GM18511 (cell line): Measurements from ENCODE around the gene TEC.

Experiments
- ATAC-seq: cut with Tn5 transposase; IDR thresholded peaks from one replicate; pipeline ENCODE4 v1.9.1; 2021; ENCODE audit warnings: mild to moderate bottlenecking, moderate library complexity; ENCODE audit not compliant: unreplicated experiment

TEC gene

DNA sequence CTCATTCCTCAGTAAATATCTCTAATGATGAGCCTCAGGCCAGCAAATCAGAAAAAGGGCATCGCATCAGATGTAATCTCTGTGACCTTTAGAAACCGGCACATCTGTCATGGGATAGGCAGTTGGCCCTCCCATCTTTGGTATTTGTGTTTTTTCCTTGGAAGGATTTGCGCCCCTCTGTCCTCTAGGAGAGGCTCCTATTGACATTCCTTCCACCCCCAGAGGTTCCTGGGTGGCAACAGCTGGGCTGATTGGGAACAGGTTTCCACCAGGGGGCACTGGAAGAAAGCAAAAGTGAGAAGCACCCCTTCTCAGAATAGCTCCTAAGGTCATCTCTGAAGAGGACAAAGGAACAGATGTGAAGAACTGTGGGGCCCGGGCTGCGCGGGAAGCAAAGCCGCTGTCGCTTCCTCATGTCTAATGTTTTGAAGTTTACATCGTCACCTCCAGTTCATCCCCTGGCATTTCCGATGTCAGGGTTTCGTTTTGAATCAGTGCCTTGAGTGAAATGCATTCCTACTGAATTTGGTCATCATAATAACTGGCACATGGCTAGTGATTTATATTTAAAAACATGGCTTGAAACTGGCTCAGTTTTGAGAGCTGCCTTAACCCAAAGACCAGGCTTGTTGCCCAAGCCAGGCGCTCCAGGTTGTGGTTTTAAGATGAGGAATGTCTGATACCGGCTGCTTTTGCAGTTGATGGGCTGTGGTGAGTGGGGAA is 141.8 kb downstream of the TEC start:
- peak; percentile 96 for ATAC-seq

DNA sequence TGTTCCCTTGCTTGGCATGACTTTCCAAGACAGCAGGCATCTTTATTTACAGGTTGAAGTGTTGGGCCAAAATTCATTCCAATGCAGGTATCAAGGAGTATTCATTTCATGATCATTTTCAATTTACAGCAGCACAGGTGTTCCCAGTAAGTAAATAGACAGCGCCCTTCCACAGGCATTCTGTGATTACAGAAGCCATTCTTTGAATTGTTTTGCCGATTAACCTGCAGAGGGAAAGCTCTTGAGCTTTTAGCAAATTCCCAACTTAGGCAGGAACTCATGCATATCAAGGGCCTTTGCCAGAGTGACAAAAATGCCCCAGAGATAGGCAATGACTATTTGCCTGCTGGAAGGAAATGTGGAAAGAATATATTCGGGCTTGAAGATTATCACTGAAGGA is 142.4 kb downstream of the TEC start:
- ATAC-seq: no peak

DNA sequence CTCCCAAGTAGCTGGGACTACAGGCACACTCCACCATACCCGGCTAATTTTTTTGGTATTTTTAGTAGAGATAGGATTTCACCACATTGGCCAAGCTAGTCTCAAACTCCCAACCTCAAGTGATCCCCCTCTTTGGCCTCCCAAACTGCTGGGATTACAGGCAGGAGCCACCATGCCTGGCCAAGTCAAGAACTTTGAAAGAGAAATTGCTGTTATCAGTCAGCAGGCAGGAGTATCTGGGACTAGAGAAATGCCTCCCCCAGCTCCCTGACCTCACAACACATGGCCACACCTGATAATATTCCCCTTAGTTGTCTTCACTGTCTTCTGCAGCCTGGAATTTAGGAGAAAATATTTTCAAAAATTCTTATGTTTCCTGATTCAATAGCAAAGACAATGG is 143.0 kb downstream of the TEC start:
- no peak for ATAC-seq

DNA sequence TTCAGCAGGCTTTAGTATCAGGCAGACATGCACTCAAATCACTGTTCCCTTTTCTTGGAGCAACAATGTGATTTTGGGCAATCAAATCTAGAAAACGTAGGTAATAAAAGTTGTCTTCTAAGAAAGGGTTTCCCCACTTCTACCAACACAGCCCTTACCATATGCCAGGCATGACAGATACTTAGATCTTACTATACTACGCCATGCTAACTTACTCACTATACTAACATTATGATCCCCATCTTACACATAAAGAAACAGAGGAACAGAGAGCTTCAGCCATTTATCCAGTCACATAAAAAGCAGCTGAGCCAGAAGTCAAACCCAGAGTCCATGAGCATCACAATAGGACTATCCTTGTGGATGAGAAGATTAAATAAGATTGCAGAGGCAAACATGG is 144.8 kb downstream of the TEC start:
- ATAC-seq: no peak

DNA sequence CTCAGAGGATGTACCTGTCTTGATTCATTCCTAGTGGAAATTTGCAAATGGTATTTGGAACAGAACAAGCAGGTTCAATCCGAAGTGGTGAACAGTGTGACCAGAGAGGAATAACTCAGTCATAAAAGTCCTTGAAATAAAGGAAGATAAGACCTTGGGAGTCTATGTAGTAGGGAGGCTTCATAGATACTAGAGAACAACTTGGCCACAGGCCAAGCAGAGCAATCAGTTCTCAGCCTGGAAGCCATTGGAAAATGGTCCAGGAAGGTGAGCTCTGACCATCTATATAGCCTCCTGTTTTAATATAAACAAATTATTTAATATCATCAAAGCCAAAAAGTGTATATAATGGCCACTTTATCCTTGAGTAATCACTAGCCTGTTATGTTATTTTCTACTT is 146.9 kb downstream of the TEC start:
- no peak for ATAC-seq

DNA sequence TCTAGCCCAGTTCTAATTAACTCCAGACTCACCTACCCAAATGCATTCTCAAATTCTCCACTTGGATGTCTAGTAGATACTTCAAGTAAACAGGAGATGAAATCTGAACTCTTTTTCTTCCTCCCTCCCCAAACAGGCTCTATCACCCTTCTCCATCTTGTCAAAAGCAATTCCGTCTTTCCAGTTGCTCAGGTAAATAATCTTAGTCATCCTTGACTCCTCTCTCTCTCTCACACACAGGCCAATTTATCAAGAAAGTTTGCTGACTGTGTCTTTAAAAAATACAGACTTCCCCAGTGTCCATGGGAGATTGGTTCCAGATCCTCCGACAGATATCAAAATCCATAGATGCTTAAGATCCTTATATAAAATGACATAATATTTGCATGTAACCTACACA is 148.5 kb downstream of the TEC start:
- no peak for ATAC-seq

DNA sequence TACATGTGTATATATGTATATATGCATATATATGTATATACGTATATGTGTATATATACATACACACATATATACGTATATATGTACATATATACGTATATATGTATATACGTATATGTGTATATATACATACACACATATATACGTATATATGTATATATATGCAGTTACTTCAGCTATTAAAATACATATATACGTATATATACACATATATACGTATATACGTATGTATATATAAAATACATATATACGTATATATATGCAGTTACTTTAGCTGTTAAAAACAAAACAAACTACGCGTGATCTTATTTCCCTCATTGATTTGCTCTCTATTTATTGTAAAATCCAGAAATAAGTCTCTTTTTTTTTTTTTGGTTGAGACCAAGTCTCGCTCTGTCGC is 149.5 kb downstream of the TEC start:
- ATAC-seq: no peak

DNA sequence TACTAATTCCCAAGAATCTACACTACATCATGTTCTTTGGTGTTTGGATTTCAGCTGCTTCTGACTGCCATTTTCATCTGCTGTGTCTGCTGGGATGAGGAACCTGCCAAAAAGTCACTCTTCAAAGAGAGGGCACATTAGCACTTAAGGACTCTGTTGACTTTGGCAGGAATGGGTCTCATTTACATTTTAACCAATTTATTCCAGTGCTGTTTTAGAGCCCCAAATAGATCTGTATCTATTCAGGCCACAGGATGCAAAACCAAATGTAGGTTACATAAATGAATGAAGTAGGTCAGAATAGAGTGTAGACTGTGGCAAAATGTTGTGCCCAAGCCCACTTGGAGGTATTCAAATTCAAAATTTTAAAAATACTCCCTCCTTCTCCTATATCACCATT is 150.0 kb downstream of the TEC start:
- no peak for ATAC-seq

DNA sequence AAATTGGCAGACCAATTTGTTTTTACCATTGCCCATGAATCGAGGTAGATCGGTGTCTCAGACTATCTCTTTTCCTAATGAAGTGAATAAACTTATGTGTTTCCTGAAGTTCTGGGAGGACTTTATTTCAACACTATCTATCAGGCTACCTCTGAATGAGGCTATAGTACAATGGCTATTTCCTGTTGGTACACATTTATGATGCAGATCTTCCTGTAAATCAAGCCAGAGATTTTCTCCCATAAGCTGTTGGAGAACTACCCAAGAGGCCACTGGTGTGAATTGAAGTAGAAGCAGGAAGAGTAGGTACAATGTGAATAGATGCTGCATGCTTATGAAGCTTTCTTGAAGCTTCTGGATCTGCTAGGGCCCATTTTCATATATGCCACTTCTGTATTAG is 151.6 kb downstream of the TEC start:
- ATAC-seq: no peak

DNA sequence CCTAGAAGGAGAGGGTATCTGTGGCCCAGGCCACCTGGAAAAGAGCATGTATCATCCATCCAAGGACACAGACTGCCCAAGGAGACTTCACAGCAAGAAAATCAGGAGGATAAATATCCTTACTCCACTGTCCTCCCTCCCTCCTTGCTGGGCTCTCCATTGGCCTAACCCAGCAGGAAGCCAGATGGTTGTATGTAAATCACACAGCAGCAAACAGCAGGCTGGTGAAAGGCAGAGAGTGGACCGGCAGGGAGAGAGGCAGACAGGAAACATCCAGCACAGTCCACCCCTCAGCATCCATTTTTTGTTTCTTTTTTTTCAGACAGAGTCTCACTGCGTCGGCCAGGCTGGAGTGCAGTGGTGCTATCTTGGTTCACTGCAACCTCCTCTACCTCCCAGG is 153.1 kb downstream of the TEC start:
- ATAC-seq: no peak

DNA sequence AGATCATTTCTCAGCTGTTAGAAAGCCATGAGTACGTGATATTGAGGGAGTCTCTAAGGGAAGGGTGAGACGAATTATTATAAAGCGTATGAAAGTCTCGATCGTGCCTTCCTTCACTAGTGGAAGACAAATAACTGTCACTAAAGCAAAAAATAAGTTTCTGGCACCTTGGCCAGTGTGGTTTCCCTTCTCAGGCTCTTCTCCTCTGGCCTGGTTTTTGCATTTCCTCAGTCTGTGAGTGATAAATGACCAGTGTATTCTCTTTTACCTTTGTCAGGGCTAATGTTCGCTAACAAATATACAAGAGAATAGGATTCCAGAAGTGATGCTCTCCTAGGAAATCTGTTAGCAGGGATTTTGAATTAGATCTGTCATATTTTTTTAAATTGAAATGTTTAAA is 155.2 kb downstream of the TEC start:
- ATAC-seq: no peak

DNA sequence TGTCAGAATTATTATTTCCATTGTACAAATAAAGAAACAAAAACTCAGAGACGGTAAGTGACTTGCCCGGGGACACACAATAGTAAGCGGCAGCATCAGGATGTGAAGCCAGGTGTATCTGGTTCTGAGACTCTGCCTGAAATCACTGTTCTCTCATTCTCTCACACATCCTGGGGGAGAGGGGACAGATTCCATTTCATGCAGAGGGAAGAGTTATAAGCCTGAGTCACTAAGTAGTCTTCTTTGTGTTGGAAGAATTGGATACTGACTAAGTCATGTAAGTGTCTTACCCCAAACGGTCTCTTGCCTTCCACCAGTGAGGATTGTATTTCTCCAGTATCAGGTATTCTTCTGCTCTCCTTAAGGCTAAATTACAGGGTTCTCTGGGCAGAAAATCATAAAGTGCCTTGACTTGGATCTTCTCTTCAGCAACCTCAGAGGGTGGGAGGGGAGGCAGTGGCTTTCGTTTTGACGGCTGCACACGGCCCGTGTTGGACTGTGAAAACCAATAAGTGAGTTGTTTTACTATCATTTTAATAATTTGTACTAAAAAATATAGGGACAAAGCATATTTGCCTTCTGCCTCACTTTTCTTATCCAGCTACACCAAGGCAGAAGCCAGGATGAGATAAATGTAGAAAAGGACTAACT is 157.5 kb downstream of the TEC start:
- no peak for ATAC-seq

DNA sequence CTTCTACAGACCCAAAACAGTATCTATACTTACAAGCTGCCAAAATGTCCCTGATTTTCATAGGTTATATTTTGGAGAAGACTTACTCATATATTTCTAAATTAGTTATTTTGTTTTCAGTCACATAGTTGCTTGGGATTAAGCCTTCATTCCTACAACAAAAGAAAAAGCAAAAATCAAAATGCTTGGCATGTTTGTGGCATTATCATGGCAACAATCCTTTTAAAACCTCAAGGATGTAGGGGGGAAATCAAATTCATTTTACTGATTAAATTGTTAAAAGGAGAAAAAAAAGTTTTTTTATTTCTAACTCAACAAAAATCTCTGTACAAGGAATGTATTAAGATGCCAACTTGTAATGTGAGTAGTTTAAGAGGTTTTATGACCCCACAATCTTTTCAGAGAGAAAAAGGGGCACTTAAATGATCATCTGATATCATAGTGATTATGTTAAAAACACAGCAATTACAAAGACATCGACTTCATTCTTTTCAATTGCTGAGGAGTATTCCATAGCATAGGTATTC is 159.1 kb downstream of the TEC start:
- no peak for ATAC-seq

DNA sequence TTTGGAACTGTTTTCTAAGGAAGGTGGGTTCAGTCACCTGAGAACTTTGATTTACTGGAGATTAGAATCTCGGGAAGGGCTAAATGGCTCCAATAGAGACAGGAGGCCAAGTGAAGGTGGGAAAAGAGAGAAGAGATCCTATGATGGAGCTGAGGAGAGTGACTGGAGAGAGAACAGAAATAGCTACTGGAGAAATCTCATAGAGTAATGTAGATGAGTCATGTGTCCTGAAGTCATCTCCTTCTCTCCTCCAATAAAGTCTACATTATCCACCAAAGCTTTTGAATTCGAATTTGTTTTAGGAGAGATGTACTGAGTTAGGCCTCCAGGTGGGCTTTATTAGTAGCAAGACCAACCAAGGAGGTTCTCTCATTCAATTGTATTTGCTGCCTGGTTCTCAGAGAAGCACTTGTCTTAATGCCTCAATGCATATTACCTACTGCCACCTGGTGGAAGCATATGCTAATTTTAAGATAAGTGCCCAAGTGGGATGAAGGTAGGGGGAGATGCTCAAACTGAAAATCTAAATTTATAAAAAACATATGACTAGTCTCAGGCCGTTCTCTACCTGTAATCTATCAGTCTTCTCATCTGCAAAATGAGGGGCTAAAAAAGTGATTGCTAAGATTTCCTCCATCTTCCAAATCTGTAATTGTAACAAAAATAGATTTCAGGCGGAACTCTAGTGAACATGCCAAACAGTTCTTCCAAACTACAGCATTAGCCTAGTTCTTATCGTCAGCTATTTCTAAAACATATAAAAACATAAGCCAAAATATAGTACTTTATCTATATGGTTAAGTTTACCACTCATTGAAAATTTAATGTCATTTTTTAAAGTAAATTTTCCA is 160.0 kb downstream of the TEC start:
- ATAC-seq: peak; percentile 83

DNA sequence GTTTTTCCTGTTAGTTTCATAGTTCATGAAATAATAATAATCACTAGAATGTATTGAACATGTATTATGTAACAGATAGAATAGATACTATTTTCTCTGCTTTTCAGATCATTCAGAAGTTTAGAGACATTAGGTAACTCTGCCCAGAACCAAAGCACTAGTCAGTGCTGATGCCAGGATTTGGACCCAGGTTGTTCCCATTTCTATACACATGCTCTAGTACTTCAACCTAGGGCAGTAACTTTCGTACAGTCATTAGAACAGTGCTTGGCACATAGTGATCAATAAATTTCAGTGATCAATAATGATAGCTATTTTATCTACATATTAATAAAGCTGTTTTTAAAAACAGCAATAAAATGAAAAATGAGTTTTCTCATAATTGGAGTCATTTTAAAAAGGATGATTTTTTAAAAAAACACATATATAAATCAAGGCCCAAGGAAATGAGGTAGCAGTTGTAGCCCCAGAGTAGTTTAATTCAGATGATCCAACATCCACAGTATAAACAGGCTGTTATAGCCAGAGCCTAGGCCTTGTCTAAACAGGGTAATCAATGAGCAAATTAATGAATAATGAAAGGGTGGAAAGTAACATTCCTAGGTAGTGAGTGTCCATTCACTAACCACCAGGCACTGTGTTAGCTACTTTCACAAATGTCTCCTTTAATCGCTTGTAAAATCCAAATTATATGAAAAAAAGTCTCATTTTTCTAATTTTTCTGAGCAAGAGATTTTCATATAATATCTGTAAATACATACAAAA is 161.1 kb downstream of the TEC start:
- ATAC-seq: no peak

DNA sequence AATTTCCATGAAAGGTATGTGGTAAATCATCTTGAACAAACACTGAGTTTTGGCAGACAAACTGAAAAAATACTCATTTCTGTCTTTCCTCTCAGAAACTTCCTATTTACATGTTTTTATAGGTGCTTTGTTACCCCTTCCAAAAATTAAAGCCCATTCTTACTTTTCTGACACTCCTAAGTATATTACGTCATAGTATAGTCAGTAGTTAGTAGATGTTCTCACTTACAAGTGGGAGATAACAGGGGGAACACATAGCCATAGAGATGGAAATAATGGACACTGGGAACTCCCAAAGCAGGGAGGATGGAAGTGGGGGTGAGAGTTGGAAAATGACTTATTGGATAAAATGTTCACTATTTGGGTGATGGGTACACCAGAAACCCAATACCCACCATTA is 164.4 kb downstream of the TEC start:
- no peak for ATAC-seq

DNA sequence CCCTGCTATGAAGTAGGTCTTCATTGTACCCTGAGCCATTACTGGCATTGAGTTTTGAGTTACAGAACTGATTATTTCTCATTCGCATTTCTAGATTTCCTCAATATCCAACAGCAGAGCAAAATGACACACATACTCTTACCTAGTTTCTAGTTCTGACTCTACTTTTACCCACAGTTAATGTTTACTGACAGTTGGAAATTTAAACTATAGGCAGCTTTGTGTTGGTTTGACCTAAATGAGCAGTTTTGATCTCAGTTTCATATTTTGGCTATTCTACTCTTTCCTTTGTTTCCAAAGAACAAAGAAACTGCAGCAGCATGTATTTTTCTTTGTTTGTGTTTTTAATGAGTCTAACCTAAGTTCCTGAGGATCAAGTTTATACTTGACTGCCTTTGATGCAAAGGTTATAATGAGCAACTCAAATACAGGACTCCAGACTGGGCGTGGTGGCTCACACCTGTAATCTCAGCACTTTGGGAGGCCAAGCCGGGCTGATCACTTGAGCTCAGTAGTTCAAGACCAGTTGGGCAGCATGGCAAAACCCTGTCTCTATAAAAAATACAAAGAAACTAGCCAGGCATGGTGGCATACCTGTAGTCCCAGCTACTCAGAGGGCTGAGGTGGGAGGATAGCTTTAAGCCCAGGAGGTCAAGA is 166.0 kb downstream of the TEC start:
- peak; percentile 82 for ATAC-seq

DNA sequence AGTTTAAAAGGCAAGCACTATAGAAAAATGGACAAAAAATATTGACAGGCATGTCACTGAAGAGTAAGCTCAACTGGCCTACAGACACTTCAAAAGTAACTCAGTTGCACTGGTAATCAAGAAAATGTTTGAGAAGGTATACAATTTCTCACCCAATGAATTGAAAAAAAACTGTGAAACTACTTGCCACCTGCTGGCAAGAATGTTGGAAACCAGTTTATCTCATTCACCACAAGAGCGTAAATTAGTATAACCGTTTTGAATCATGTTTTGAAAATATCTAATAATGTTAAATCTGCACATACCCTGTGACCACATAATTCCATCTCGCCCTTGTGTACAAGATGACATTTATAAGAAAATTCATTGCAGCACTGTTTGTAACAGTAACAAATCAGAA is 167.3 kb downstream of the TEC start:
- ATAC-seq: no peak

DNA sequence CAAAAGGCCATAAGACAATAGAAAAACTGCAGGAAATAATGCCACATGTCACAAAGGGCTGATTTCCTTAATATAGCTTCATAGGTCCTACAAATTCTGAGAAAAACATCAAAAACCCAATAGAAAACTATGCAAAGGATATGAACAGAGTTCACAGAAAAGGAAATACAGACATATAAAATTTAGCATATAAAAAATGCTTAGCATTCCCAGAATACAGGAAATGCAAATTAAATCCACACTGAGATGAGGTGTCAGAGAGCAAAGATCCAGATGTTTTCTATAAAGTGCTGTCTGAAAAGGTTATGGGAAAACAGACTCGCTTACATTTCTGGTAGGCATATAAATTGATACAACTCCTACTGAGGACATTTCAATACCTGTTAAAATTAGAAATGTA is 169.4 kb downstream of the TEC start:
- no peak for ATAC-seq

DNA sequence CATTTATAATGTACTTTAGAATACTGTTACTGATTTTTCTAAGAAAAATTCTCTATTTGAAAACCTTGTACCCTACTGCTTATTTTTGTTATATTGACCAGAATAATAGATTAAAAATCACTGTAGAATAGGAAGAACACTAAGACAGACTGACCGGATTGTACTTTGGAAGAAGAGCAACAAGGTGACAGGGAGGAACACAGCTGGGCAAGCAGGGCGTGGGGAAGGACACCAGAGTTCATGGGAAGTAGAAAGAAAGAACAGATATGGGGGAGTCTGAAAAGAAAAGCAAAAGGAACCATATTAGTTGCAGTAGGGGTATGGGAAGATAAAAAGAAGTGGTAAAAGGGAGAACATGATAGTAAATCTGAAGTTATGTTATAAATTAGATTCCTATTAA is 174.2 kb downstream of the TEC start:
- ATAC-seq: no peak
